Inflammatory macrophage (primary cell): ENCODE measurements around the gene RSPO1.

Source experiments
- DNase-seq, 2 donors: peaks; one replicate each; pipeline ENCODE4 v3.0.0-alpha.2; 2020 to 2022

RSPO1 gene

GRCh38 chr1:37656026-37656425 lies 21.3 kb upstream of the RSPO1 start:
- no peak for DNase-seq

GRCh38 chr1:37655274-37655673 lies 20.6 kb upstream of the RSPO1 start:
- DNase-seq = no peak

DNA sequence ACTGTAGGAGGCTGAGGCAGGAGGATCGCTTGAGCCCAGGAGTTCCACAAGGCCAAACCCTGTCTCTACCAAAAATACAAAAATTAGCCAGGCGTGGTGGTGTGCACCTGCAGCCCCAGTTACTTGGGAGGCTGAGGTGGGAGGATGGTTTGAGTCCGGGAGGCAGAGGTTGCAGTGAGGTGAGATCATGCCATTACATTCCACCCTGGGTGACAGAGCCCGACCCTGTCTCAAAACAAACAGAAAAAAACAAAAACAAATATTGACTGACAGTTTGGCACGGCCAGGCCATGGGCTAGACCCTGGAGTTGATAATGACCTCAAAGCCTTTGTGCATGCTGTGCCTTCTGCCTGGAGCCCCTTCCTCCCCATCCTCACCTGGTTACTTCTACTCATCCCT lies 19.2 kb upstream of the RSPO1 start:
- DNase-seq = no peak

DNA sequence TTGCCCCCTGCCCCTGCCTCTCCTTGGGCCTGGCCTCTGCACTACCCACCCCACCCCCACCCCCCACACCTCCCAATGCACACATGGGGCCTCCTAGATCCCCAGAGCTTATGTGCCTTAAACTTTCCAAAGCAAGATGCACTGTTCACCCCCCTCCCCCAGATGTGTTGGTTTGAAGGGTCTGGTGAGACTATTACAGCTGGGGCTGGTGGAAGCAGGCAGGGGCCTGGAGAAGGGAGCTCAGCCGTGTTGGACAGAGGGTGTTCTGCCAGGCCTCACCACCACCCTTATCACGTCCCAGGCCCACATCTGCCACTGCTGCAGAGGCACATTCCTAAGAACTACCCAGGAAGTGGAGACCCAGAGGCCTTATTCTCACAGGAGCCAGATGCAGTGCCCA lies 18.3 kb upstream of the RSPO1 start:
- DNase-seq = no peak

DNA sequence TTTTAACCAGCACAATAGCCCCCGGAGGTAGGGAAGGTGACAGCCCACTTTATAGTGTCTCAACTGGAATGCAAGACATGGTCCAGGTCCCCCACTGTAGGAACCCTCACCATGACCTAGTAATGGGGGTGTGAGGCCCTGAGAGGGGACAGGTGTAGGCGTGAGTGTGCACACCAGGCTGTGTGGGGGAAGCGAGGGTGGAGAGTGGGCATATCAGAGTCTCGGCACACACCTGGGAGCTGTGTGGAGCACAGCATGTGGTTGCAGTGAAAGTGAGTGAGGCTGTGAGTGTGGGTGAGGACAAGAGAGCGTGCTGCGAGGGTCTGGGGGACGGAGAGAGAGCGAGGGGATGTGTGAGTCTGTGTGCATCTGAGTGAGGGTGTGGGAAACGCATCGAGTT lies 17.1 kb upstream of the RSPO1 start:
- DNase-seq = no peak

DNA sequence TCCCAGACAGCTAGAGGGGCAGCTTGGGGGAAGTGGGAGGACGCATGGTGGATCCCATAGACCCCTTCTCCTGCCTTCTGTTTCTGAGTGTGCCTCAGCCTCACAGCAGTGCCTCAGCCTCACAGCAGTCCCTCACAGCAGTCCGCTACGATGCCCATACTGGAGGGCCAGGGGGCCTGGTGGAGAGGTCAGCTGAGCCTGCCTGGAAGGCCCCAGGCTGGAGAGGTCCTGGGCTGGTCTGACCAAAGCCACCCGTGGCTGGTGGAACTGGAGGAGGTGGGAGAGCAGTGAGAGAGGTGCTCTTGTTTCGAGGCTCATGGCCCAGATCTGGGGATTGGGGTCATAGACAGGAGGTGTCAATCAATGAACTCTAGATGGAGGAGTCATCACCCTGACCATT lies 16.0 kb upstream of the RSPO1 start:
- DNase-seq = no peak

DNA sequence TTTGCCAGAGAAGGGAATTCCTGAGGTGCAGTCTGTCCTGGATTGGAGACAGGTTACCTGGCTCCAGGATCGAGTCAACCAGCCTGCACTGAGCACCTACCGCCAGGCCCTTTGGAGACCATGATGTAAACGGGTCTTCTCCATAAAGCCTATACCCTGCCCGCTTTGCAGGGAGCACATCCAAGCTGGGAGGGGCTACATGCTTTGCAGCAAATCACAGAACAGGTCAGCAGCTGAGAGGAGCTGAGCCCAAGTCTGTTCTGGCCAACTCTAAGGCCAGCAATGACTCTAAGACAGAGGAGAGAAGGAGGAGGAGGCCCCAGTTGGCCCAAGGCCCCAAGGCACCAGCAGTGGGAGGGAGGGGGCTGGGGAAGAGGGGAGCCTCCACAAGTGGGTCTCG lies 15.5 kb upstream of the RSPO1 start:
- DNase-seq = no peak

- no peak for DNase-seq
Observed at GRCh38 chr1:37647281-37647680, 12.6 kb upstream of the RSPO1 start.

- DNase-seq = no peak
Observed at GRCh38 chr1:37641059-37641458, 6.4 kb upstream of the RSPO1 start.

GRCh38 chr1:37636435-37636834 lies 1.7 kb upstream of the RSPO1 start:
- no peak for DNase-seq

- no peak for DNase-seq
Observed at GRCh38 chr1:37634992-37635902, 555 bp upstream of the RSPO1 start.

- DNase-seq = no peak
Observed at GRCh38 chr1:37633938-37634243, 801 bp downstream of the RSPO1 start.

- no peak for DNase-seq
Observed at GRCh38 chr1:37633040-37633937, 1.4 kb downstream of the RSPO1 start.

DNA sequence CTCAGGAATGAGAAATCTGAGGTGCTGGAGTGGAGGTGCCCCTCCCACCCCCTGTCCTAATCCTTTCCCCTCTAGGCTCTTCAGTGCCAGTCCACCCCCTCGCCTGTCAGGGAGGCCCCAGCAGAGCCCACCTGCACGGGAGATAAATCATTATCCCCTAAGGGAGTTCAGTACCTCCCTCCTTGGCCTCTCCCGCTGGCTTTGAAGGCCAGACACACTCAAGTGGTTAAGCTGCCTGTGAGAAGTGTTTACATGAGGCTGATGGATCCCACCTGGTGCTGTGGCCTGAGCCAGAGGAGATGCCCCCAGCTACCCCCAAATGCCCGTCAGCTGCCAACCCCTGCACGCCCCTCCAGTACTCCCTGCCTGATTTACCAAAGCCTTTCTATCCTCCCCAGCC lies 3.7 kb downstream of the RSPO1 start:
- no peak for DNase-seq

DNA sequence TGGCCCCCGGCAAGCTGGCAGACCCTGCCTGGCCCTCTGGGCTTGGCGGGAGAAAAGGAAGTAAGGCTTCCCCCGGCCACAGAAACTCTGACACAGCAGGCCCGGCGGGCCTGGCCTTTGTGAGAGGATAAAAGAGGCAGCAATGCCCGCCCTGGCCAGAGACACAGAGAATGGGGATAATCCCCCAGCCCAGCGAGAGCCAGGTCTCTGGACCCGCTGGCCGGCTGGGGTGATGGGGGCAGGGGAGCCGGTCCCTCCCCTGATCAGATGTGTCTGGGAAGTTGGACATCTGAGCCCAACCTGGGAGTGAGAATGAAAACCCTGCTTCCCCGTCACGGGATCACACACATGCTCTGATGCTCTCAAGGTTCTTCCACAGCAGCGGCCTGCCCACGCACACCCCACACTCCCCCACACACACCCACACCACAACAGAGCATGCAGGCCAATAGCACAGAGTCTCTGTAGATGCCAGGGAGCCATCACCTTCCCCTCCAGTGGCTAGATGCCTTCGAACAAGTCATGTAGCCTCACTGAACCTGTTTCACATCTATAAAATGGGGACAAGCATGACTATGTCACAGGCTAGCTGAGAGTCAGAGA lies 4.2 kb downstream of the RSPO1 start:
- DNase-seq = no peak

GRCh38 chr1:37629726-37630425 lies 4.8 kb downstream of the RSPO1 start:
- no peak for DNase-seq

DNA sequence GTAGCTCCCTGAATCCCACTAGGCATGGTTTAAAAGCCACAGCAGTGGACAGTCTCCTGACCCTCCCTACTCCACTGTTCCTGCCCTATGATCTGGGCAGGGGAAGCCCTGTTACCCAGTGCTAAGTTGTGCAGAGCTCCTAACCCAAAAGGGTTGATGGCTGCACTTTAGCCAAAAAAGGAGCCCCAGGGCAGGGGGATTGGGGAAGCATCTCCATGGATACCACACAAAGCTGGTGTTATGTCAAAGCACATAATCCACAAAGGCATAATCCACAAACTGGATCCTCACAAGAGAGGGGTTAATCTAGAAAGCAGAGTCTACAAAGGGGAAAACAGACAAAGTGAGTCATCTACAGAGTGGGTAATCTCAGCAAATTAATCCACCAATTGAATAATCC lies 5.7 kb downstream of the RSPO1 start:
- DNase-seq = no peak

- DNase-seq = no peak
Observed at GRCh38 chr1:37628026-37628556, 6.6 kb downstream of the RSPO1 start.

GRCh38 chr1:37622131-37622530 lies 12.6 kb downstream of the RSPO1 start:
- no peak for DNase-seq

DNA sequence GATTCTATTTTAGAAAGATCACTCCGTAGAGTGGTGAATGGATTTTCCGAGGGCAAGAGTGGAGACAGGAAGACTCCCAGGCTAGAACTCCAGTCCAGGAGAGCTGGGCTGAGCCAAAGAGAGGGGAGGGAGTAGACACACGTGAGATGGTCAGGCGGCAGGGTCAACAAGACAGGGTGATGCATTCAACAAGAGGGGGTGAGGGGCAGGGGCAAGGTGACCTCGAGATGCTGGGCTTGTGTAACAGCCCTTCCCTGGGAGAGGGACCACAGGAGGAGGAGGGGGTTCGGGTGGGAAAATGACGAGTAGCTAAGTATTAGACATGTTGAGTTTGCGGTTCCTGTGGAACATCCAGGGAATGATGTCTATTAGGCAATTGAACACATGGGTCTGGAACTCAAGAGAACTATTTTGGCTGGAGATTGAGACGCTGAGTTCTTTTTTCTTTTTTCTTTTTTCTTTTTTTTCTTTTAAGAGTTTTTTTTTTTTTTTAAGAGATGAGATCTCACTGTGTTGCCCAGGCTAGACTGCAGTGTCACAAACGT lies 13.3 kb downstream of the RSPO1 start:
- DNase-seq = no peak

GRCh38 chr1:37620707-37621106 lies 14.0 kb downstream of the RSPO1 start:
- DNase-seq = no peak

GRCh38 chr1:37616330-37616729 lies 18.4 kb downstream of the RSPO1 start:
- no peak for DNase-seq
